ENCODE results near the gene WFIKKN1.
A peak's percentile ranks its signal among the peaks of the same experiment; 100 is the strongest.

The WFIKKN1 gene

DNA sequence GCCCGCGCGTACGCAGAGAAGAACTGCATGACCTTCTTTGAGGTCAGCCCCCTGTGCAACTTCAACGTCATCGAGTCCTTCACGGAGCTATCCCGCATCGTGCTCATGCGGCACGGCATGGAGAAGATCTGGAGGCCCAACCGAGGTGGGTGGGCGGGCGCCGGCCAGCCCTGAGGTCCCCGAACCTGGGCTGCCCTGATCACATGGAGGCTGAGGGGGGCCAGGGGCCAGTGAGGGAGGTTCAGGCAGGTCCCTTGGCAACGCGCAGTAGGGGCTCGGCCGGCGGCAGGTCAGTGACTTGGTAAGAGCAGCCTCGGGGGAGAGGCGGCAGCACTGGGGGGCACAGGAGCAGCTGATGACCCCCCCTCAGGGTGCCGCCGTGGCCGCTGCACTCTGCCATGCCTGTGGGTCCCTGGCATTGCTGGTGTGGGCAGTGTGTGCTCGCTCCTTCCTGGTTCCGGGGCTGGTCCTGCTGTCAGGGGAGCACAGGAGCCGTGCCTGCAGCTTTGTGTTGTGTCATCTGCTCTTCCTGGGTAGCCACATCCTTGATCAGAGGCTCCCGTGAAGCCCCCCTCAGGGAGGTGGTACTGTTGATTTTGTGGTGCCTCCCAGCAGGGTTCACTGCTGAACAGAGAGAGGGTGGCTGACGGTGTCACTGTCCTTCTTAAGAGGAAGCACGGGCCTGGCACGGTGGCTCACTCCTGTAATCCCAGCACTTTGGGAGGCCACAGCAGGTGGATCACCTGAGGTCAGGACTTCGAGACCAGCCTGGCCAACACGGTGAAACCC, 4.6 kb upstream of the WFIKKN1 start:
- no peak overlapping the region for H3K27ac Mint-ChIP-seq
- H3K27me3 Mint-ChIP-seq, result no peaks in the 10 kb centered on the region
- no peaks in the 10 kb centered on the region for H3K9me3 Mint-ChIP-seq
- H3K4me3 Mint-ChIP-seq, result no peak overlapping the region
- H3K36me3 Mint-ChIP-seq (ENCODE audit: low read depth), result peaks cover 25% of the 10 kb centered on the region
- H3K4me1 Mint-ChIP-seq (ENCODE audit: low read depth), result no peaks in the 10 kb centered on the region
- no peak for DNase-seq

DNA sequence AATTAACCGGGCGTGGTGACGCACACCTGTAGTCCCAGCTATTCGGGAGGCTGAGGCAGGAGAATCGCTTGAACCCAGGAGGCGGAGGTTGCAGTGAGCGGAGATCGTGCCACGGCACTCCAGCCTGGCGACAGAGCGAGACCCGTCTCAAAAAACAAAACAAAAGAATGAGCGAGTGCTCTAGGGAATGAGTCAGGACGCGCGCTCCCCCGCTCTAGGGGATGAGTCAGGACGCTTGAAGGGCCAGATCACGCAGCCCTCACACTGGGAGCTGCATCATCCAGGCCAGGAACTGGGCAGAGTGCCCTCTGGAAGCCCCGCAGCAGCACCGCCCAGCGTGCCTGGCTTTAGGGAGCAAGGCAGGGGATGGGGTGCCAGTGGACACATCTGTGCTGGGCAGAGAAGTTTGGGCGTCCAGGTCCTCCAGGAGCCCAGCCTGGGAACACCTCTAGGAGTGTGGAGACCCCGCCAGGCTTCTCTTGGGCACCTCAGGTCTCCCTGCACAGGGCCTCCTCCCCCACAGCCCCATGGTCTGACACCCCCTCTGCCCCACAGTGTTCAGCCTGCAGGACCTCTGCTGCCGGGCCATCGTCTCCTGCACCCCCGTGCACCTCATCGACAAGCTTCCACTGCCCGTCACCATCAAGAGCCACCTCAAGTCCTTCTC, 3.9 kb upstream of the WFIKKN1 start:
- DNase-seq, result no peak
- no peaks in the 10 kb centered on the region for H3K9me3 Mint-ChIP-seq
- peaks cover 25% of the 10 kb centered on the region for H3K36me3 Mint-ChIP-seq (ENCODE audit: low read depth)
- no peak overlapping the region for H3K4me3 Mint-ChIP-seq
- no peaks in the 10 kb centered on the region for H3K4me1 Mint-ChIP-seq (ENCODE audit: low read depth)
- no peaks in the 10 kb centered on the region for H3K27me3 Mint-ChIP-seq
- no peak overlapping the region for H3K27ac Mint-ChIP-seq

DNA sequence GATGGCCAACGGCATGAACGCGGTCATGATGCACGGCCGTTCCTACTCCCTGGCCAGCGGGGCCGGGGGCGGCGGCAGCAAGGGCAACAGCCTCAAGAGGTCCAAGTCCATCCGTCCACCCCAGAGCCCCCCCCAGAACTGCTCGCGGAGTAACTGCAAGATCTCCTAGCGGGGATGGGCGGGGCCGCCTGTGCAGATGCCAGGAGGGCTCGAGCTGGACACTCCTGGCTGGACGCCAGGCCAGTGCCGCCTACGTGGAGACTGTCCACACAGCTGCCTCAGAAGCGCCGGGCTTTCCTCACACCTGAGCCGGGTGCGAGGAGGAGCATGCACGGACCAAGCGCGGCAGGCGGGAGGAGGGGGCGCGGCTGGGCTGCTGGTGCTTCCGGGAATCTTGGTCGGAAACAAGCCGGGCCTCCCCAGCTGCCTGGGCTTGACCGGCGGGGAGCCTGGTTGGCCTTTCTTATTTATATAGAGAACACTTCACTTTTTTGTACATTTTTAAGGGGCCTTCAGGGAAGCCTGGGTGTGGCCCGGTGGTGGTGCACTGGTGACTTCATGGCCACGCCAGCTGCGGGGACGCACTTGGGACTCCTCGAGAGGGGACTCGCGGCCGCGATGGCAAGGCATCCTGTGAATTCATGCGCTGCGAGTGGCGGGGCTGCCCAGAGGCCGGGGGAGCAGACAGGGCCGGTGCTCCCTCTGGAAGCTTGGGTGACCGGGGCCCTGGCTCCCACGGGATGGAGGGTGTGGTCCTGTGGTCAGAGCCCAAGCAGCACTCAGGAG, 3.1 kb upstream of the WFIKKN1 start:
- H3K4me3 Mint-ChIP-seq, result no peak overlapping the region
- H3K27me3 Mint-ChIP-seq, result no peaks in the 10 kb centered on the region
- H3K36me3 Mint-ChIP-seq (ENCODE audit: low read depth), result peaks cover 25% of the 10 kb centered on the region
- no peaks in the 10 kb centered on the region for H3K4me1 Mint-ChIP-seq (ENCODE audit: low read depth)
- H3K9me3 Mint-ChIP-seq, result no peaks in the 10 kb centered on the region
- no peak for DNase-seq
- no peak overlapping the region for H3K27ac Mint-ChIP-seq

DNA sequence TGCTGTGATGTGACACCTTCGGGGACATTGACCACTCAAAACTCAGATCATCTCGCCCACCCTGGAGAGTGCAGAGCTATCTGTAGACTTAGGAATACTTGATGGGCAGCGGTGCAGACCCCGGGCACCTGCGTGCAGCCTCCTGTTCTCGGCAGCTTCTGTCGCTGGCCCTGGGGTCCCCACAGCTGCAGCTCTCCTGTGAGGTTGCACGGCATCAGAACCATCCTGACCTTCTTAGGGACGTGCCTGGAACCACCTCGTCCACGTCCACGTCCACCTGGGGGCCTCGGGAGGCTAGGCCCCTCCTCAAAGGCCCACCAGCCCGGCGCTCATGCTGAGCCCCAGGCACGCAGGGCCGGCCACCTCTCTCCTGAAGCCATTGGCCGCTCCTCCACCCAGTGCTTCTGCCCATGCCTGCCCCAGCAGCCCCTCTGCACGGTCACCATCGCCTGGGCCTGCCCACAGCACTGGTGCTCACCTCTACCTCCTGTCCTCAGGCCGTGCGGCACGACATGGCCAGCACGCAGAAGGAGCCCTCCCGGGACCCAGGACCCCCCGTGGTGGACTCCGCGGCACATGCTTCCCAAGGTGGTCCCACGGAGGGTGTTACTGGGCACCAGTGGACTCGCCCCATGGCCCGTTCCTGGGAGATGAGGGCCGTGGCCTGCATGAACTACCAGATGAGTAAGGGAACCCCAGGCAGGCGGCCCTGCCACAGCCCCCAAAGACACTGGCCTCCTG, 2.3 kb upstream of the WFIKKN1 start:
- H3K27ac Mint-ChIP-seq, result no peak overlapping the region
- H3K36me3 Mint-ChIP-seq (ENCODE audit: low read depth), result peaks cover 25% of the 10 kb centered on the region
- H3K4me1 Mint-ChIP-seq (ENCODE audit: low read depth), result no peaks in the 10 kb centered on the region
- no peaks in the 10 kb centered on the region for H3K9me3 Mint-ChIP-seq
- no peak for DNase-seq
- H3K27me3 Mint-ChIP-seq, result no peaks in the 10 kb centered on the region
- H3K4me3 Mint-ChIP-seq, result no peak overlapping the region

DNA sequence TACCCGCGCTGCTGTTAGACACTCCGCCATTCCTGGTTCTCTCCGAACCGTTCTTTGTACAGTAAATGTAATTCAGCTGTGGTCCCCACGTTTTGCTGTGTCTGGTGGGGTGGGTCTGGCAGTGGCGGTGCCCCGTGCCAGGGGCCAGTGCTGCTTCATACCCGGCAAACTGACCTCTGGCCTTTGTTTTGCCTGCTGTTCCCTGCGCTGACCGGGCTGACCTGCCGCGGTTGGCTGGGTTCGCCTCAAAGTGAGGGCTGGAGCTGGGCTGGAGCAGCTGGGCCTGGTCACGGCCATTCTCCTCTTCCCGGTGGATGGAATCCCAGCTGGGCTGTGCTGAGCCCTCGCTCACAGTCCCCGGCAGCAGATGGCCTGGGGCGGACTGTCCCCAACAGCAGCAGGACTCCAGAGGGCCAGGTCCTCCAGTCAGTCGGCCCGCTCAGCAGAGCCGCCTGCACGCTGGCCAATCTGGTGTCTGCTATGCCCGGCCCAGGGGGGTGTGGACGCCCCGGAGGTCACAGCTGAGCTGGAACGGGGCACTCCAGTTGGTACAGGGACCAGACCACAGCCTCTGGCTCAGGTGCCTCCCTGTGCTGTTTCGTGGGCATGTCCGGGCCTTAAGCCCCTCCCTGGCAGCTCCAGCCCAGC, 1.5 kb upstream of the WFIKKN1 start:
- H3K27ac Mint-ChIP-seq, result peak overlapping the region; percentile 33
- no peak for DNase-seq
- peaks cover 32% of the 10 kb centered on the region for H3K36me3 Mint-ChIP-seq (ENCODE audit: low read depth)
- no peaks in the 10 kb centered on the region for H3K27me3 Mint-ChIP-seq
- no peak overlapping the region for H3K4me3 Mint-ChIP-seq
- H3K4me1 Mint-ChIP-seq (ENCODE audit: low read depth), result peaks cover 1% of the 10 kb centered on the region
- H3K9me3 Mint-ChIP-seq, result no peaks in the 10 kb centered on the region

DNA sequence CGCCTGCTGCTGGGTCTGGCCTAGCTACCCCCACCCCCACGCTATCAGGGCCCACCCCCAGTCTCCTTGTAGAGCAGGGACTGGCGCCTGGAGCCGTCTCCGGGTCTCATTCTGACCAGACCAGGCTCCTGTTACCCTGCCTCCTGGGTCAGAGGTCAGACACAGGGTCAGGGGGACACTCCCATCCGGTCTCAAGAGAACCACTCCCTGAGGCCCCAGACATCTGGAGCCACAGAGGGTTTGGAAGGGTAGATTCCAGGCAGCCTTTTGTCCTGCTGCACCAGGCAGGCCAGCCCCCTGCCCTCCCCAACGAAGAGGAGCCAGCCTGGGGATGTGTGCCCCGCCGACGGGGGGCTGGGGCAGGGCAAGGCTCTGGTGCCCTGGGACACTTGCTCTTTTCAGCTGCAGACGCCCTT, 944 bp upstream of the WFIKKN1 start:
- Mint-ChIP-seq H3K36me3 (ENCODE audit: low read depth) (peaks cover 37% of the 10 kb centered on the region), H3K27me3 (no peaks in the 10 kb centered on the region), H3K4me1 (ENCODE audit: low read depth) (peaks cover 4% of the 10 kb centered on the region), H3K9me3 (no peaks in the 10 kb centered on the region), H3K4me3 (no peak overlapping the region), H3K27ac (no peak overlapping the region)
- no peak for DNase-seq

DNA sequence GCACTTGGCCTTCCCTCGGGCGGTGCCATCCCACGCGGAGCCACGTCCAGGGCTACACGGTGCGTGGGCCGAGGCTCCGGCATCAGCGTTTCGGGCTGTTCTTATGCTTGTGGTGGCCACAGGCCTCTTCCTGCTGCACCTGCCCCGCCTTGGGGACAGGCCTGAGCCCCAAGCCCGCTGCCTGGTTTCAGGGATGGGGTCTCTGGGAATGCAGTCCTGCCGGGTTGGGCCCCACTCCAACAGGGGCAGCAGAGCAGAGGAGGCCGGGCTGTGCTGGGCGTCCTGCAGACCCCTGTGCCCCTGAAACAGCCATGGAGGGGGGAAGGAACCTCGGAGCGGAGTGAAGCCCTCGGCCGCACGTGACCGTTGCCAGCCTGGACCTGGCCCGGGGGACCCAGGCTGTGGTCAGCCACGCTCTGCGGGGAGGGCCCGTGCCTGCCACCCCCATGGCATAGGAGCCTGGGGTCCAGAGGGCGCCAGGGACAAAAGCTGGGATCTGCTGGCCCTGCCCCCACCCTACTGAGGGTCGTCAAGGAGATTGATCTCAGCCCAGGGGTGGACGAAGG, 453 bp upstream of the WFIKKN1 start:
- Mint-ChIP-seq H3K27ac (no peak overlapping the region), H3K4me1 (ENCODE audit: low read depth) (peaks cover 5% of the 10 kb centered on the region), H3K27me3 (no peaks in the 10 kb centered on the region), H3K4me3 (no peak overlapping the region), H3K36me3 (ENCODE audit: low read depth) (peaks cover 38% of the 10 kb centered on the region), H3K9me3 (no peaks in the 10 kb centered on the region)
- DNase-seq, result no peak

DNA sequence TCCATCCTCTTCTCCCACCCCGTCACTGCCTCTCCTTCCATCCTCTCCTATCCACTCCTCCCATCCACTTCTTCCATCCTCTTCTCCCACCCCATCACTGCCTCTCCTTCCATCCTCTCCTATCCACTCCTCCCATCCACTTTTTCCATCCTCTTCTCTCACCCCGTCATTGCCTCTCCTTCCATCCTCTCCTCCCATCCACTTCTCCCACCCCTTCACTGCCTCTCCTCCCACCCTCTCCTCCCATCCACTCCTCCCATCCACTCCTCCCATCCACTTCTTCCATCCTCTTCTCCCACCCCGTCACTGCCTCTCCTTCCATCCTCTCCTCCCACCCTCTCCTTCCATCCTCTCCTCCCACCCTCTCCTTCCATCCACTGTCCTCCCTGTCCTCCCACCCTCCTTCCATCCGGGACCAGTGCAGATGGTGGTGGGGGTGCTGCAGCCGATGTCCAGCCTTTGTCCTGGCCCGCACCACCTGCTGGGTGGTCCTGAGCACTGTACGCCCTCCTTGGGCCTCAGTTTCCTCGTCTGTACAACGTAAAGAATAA, 1.1 kb downstream of the WFIKKN1 start:
- H3K27ac Mint-ChIP-seq, result no peak overlapping the region
- H3K27me3 Mint-ChIP-seq, result no peaks in the 10 kb centered on the region
- H3K9me3 Mint-ChIP-seq, result no peaks in the 10 kb centered on the region
- no peak for DNase-seq
- no peak overlapping the region for H3K4me3 Mint-ChIP-seq
- H3K4me1 Mint-ChIP-seq (ENCODE audit: low read depth), result peaks cover 11% of the 10 kb centered on the region
- H3K36me3 Mint-ChIP-seq (ENCODE audit: low read depth), result peaks cover 36% of the 10 kb centered on the region

DNA sequence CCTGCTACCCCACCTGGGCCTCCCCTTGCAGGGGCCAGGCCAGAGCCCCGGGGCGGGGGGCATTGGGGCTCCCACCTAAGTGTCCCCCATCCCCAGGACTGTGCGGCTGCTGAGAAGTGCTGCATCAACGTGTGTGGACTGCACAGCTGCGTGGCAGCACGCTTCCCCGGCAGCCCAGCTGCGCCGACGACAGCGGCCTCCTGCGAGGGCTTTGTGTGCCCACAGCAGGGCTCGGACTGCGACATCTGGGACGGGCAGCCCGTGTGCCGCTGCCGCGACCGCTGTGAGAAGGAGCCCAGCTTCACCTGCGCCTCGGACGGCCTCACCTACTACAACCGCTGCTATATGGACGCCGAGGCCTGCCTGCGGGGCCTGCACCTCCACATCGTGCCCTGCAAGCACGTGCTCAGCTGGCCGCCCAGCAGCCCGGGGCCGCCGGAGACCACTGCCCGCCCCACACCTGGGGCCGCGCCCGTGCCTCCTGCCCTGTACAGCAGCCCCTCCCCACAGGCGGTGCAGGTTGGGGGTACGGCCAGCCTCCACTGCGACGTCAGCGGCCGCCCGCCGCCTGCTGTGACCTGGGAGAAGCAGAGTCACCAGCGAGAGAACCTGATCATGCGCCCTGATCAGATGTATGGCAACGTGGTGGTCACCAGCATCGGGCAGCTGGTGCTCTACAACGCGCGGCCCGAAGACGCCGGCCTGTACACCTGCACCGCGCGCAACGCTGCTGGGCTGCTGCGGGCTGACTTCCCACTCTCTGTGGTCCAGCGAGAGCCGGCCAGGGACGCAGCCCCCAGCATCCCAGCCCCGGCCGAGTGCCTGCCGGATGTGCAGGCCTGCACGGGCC, 1.9 kb downstream of the WFIKKN1 start:
- Mint-ChIP-seq H3K4me3 (no peak overlapping the region), H3K4me1 (ENCODE audit: low read depth) (peaks cover 15% of the 10 kb centered on the region), H3K36me3 (ENCODE audit: low read depth) (peaks cover 30% of the 10 kb centered on the region), H3K27ac (no peak overlapping the region), H3K27me3 (no peaks in the 10 kb centered on the region), H3K9me3 (no peaks in the 10 kb centered on the region)
- DNase-seq, result no peak

DNA sequence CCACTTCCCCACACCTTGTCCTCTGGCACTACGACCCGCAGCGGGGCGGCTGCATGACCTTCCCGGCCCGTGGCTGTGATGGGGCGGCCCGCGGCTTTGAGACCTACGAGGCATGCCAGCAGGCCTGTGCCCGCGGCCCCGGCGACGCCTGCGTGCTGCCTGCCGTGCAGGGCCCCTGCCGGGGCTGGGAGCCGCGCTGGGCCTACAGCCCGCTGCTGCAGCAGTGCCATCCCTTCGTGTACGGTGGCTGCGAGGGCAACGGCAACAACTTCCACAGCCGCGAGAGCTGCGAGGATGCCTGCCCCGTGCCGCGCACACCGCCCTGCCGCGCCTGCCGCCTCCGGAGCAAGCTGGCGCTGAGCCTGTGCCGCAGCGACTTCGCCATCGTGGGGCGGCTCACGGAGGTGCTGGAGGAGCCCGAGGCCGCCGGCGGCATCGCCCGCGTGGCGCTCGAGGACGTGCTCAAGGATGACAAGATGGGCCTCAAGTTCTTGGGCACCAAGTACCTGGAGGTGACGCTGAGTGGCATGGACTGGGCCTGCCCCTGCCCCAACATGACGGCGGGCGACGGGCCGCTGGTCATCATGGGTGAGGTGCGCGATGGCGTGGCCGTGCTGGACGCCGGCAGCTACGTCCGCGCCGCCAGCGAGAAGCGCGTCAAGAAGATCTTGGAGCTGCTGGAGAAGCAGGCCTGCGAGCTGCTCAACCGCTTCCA, 2.7 kb downstream of the WFIKKN1 start:
- Mint-ChIP-seq H3K9me3 (no peaks in the 10 kb centered on the region), H3K27me3 (no peaks in the 10 kb centered on the region), H3K27ac (no peak overlapping the region), H3K4me1 (ENCODE audit: low read depth) (peaks cover 15% of the 10 kb centered on the region), H3K4me3 (no peak overlapping the region), H3K36me3 (ENCODE audit: low read depth) (peaks cover 23% of the 10 kb centered on the region)
- no peak for DNase-seq

DNA sequence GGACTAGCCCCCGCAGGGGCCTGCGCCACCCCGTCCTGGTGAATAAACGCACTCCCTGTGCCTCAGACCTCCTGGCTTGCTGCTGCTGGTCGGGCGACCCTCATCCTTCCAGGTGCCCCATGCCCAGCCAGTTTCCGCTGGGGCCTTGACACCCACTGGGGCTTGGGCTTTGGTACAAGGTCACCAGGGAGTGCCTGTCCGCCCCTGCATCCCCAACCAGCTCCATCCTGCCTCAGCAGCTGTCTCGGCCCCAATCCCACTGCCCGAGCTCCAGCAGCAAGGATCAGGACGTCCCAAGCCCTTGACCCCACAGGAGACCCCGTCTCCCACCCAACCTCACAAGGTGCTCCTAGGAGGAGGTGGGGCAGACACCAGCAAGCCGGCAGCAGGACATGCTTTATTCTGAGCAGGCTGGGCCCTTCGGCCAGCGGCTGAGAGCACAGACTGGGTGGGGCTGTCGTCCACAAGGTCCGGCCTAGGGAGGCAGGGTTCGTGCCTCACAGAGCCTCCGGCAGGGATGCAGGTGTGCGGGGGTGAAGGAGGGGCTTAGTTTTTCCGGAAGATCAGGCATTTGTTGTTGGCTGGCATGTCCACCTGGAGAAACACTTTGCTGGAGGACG, 3.4 kb downstream of the WFIKKN1 start:
- Mint-ChIP-seq H3K36me3 (ENCODE audit: low read depth) (peaks cover 21% of the 10 kb centered on the region), H3K4me3 (peak overlapping the region; percentile 86), H3K4me1 (ENCODE audit: low read depth) (peaks cover 15% of the 10 kb centered on the region), H3K27ac (peak overlapping the region; percentile 81), H3K9me3 (no peaks in the 10 kb centered on the region), H3K27me3 (no peaks in the 10 kb centered on the region)
- no peak for DNase-seq

DNA sequence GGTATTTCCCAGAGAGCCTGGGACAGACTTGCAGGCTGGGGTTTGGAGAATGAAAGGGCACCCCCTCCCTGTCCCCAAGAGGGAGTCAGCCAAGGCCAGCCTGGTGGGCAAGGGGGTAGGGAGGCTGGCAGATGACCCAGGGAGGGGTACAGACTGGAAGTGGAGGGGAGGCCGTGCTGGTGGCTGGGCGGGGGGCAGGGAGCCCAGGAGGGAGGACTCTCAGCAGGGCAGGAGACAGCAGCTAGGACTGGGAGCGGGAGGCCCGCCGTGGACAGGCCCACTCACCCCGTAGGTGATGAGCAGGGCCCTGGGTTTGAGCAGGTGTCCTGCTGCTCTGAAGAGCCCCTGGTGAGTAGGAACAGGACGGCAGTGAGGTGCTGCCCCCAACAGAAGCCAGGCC, 4.2 kb downstream of the WFIKKN1 start:
- Mint-ChIP-seq H3K4me3 (peak overlapping the region; percentile 86), H3K9me3 (no peaks in the 10 kb centered on the region), H3K27me3 (no peaks in the 10 kb centered on the region), H3K27ac (peak overlapping the region; percentile 81), H3K36me3 (ENCODE audit: low read depth) (peaks cover 21% of the 10 kb centered on the region), H3K4me1 (ENCODE audit: low read depth) (peaks cover 15% of the 10 kb centered on the region)
- DNase-seq, result no peak
